IPS-20b (cell line): ENCODE results near the gene RPS6KA4.

ENCODE experiments used
- H3K27ac ChIP-seq: one replicate; pipeline ENCODE4 v1.5.1; 2013; ENCODE audit warnings: low read length
- H3K27me3 ChIP-seq: 2 replicates; pipeline ENCODE4 v1.6.1; 2013; ENCODE audit warnings: mild to moderate bottlenecking, low read length, inconsistent platforms; ENCODE audit not compliant: insufficient read depth
- H3K36me3 ChIP-seq: 2 replicates; pipeline ENCODE4 v1.6.1; 2013; ENCODE audit warnings: low read depth, mild to moderate bottlenecking, inconsistent platforms, low read length, moderate library complexity; ENCODE audit not compliant: insufficient read depth
- H3K4me1 ChIP-seq: 2 replicates; pipeline ENCODE4 v1.6.1; 2013; ENCODE audit warnings: mild to moderate bottlenecking, control low read depth, inconsistent platforms, low read length, moderate library complexity; ENCODE audit not compliant: insufficient read depth
- H3K4me3 ChIP-seq: 2 replicates; pipeline ENCODE4 v1.5.1; 2013; ENCODE audit warnings: mild to moderate bottlenecking, low read length, inconsistent platforms
- H3K9ac ChIP-seq: 2 replicates; pipeline ENCODE4 v1.6.1; 2013; ENCODE audit warnings: low read depth, mild to moderate bottlenecking, inconsistent platforms, low read length, moderate library complexity
- H3K9me3 ChIP-seq: 2 replicates; pipeline ENCODE4 v1.6.1; 2013; ENCODE audit warnings: mild to moderate bottlenecking, low read depth, low read length, inconsistent platforms; ENCODE audit not compliant: insufficient read depth

RPS6KA4 gene

DNA sequence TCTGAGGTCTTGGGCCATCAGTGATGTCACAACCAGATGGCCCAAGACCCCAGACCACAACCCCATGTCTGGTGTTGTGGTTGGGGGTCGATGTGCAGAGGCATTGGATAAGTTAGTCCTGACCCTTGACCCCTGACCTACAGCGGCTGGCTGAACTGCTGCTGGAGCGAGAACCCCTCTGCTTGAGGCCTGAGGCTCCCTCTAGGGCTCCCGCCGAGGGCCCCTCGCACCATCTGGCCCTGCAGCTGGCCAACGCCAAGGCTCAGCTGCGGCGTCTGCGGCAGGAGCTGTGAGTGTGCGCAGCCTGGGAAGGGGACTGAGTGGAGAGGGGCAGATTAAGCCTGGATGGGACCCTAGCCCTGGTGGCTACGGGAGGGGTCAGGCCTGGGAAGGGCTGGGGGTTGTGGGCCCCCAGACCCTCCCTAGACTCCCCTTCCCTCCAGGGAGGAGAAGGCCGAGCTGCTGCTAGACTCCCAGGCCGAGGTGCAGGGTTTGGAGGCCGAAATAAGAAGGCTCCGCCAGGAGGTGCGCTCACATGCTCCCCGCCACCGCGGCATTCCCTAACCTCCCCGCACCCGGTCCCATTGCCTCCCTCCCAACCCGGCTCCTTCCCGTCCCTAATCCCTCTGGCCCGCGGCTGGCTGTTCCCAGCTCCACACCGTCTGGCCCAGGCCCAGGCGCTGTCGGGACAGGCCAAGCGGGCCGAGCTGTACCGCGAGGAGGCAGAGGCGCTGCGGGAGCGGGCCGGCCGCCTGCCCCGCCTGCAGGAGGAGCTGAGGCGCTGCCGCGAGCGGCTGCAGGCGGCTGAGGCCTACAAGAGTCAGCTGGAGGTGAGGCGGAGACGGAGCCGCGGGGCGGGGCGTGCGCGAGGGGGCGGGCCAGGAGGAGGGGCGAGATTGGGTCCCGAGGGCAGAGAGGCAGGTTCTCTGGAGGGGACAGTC is 16.8 kb upstream of the RPS6KA4 start:
- H3K27ac ChIP-seq, result no peak overlapping the region
- peak overlapping the region; percentile 60; the same call in 1 of the 2 replicates for H3K4me3 ChIP-seq
- no peaks in the 10 kb centered on the region for H3K36me3 ChIP-seq
- peaks cover 5% of the 10 kb centered on the region; the same call in 1 of the 2 replicates for H3K4me1 ChIP-seq
- H3K9me3 ChIP-seq, result no peaks in the 10 kb centered on the region
- peaks cover 20% of the 10 kb centered on the region for H3K27me3 ChIP-seq
- peak overlapping the region; percentile 55; the same call in 1 of the 2 replicates for H3K9ac ChIP-seq

- Histone ChIP-seq H3K27ac (no peak overlapping the region), H3K9ac (no peak overlapping the region), H3K27me3 (peaks cover 20% of the 10 kb centered on the region), H3K4me1 (peaks cover 5% of the 10 kb centered on the region; the same call in 1 of the 2 replicates), H3K36me3 (no peaks in the 10 kb centered on the region), H3K9me3 (no peaks in the 10 kb centered on the region), H3K4me3 (peak overlapping the region; percentile 60; the same call in 1 of the 2 replicates)
Measured at GRCh38 chr11:64342869-64343745, 15.9 kb upstream of the RPS6KA4 start.

DNA sequence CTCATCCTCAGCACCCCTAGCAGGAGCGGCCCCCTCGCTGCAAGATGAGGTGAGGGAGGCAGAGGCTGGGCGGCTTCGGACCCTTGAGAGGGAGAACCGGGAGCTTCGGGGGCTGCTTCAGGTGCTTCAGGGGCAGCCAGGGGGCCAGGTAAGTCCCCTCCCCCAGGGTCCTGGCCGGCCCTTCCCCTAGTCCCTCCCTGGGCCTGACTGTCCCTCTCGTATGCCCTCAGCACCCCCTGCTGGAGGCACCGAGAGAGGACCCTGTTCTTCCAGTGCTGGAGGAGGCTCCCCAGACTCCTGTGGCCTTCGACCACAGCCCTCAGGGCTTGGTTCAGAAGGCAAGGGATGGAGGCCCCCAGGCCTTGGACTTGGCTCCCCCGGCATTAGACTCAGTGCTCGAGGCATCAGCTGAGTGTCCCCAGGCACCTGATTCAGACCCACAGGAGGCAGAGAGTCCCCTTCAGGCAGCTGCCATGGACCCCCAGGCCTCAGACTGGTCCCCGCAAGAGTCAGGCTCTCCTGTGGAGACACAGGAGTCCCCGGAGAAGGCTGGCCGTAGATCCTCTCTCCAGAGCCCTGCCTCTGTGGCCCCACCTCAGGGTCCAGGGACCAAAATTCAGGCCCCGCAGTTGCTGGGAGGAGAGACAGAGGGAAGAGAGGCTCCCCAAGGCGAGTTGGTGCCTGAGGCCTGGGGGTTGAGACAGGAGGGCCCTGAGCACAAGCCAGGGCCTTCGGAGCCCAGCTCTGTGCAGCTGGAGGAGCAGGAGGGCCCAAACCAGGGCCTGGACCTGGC is 15.0 kb upstream of the RPS6KA4 start:
- Histone ChIP-seq H3K4me1 (peaks cover 5% of the 10 kb centered on the region; the same call in 1 of the 2 replicates), H3K4me3 (no peak overlapping the region), H3K36me3 (no peaks in the 10 kb centered on the region), H3K27ac (no peak overlapping the region), H3K9ac (no peak overlapping the region), H3K27me3 (peaks cover 19% of the 10 kb centered on the region), H3K9me3 (no peaks in the 10 kb centered on the region)

DNA sequence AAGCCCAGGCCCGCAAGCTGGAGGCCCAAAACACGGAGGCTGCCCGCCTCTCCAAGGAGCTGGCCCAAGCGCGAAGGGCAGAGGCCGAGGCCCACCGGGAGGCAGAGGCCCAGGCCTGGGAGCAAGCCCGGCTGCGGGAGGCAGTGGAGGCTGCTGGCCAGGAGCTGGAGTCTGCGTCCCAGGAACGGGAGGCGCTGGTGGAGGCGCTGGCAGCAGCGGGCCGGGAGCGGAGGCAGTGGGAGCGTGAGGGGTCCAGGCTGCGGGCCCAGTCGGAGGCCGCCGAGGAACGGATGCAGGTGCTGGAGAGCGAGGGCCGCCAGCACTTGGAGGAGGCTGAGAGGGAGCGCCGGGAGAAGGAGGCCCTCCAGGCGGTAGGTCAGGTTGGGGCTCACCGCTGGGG is 14.2 kb upstream of the RPS6KA4 start:
- Histone ChIP-seq H3K4me1 (peaks cover 5% of the 10 kb centered on the region; the same call in 1 of the 2 replicates), H3K9me3 (no peaks in the 10 kb centered on the region), H3K4me3 (no peak overlapping the region), H3K36me3 (no peaks in the 10 kb centered on the region), H3K27ac (no peak overlapping the region), H3K27me3 (peaks cover 11% of the 10 kb centered on the region; the same call in 1 of the 2 replicates), H3K9ac (no peak overlapping the region)

DNA sequence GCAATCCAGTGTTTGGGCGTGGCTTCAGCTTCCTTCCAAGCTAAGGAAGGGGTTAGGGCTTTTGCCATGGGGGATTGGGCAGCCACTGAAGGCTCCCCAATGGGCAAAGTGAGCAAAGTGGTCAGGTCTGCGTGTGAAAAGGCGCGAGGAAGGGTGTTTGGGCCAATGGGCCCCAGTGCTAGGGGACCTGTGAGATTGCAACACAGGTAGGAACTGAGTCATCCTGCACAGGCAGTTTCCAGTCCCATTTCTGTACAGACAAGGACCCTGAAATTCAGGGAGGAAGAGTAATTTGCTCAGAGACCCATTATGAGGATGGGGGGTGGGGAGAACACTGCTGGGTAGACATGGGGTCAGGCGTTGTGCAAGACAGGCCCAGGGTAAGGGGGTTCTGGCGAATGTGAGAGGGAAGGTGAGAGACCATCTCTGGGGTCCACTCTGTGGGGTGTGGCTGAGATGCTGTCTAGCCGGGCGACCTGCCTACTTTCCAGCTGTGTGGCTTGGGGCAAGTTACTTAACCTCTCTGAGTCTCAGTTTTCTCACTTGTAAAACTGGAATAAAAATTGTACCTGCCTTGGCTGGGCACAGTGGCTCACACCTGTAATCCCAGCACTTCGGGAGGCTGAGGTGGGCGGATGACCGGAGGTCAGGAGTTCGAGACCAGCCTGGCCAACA is 11.6 kb upstream of the RPS6KA4 start:
- no peaks in the 10 kb centered on the region for H3K9me3 ChIP-seq
- no peaks in the 10 kb centered on the region for H3K36me3 ChIP-seq
- H3K4me1 ChIP-seq, result no peaks in the 10 kb centered on the region; the same call in 1 of the 2 replicates
- no peak overlapping the region for H3K4me3 ChIP-seq
- no peak overlapping the region for H3K9ac ChIP-seq
- H3K27me3 ChIP-seq, result no peaks in the 10 kb centered on the region
- H3K27ac ChIP-seq, result no peak overlapping the region

DNA sequence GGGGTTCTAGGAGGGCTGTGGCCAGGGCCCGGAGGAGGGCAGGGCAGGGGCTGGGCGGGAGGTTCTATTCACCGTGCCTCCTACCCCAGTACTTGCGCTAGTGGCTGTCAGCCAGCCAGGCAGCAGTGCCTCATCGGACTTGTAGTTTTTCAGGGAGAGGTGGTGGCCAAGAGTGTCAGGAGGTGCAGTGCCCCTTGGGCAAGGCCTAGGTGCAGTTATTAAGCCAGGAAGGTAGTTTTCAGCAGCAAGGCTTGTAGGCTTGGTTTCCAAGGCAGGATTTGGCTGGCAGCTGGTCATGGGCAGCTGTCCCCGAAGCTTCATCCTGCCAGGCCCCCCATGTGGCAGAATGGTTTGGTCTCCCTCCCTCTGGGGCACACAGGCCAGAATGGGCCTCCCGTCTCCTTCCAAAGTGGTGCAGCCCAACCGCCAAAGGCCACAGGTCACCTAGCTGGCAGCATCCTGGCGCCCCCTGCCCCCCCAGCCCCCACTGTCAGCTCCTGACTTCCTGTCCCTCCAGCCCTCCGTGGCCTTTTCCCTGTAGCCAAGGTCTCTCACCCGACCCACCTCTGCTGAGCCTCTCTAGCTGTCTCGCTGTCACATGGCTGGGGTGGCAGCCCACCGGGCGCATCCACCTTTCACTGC is 10.5 kb upstream of the RPS6KA4 start:
- H3K27me3 ChIP-seq, result no peaks in the 10 kb centered on the region
- H3K27ac ChIP-seq, result no peak overlapping the region
- no peak overlapping the region for H3K4me3 ChIP-seq
- H3K4me1 ChIP-seq, result no peaks in the 10 kb centered on the region
- no peak overlapping the region for H3K9ac ChIP-seq
- H3K36me3 ChIP-seq, result no peaks in the 10 kb centered on the region
- no peaks in the 10 kb centered on the region for H3K9me3 ChIP-seq

GRCh38 chr11:64349025-64349387 is 10.0 kb upstream of the RPS6KA4 start:
- H3K9me3 ChIP-seq, result no peaks in the 10 kb centered on the region
- no peaks in the 10 kb centered on the region for H3K36me3 ChIP-seq
- no peaks in the 10 kb centered on the region for H3K27me3 ChIP-seq
- H3K9ac ChIP-seq, result no peak overlapping the region
- no peak overlapping the region for H3K27ac ChIP-seq
- no peaks in the 10 kb centered on the region for H3K4me1 ChIP-seq
- no peak overlapping the region for H3K4me3 ChIP-seq

DNA sequence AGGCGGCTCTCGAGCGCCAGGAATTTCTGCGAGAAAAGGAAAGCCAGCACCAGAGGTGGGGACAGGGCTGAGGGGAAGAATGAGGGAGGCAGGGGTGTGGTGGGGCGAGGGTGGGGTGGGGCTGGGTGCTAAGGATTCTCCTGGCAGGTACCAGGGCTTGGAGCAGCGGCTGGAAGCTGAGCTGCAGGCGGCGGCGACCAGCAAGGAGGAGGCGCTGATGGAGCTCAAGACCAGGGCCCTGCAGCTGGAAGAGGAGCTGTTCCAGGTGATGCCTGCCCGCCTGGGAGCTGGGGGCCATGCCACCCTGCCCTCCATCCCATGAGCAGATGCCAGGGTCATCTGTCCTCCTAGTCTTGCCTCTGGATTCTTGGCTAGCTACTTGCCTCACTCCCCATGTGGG is 9.6 kb upstream of the RPS6KA4 start:
- Histone ChIP-seq H3K9me3 (no peaks in the 10 kb centered on the region), H3K9ac (no peak overlapping the region), H3K27me3 (no peaks in the 10 kb centered on the region), H3K4me1 (no peaks in the 10 kb centered on the region), H3K4me3 (no peak overlapping the region), H3K27ac (no peak overlapping the region), H3K36me3 (no peaks in the 10 kb centered on the region)

GRCh38 chr11:64351136-64351631 is 7.8 kb upstream of the RPS6KA4 start:
- H3K27ac ChIP-seq, result no peak overlapping the region
- peaks cover 6% of the 10 kb centered on the region; the same call in 1 of the 2 replicates for H3K4me1 ChIP-seq
- no peaks in the 10 kb centered on the region for H3K27me3 ChIP-seq

More at GRCh38 chr11:64351136-64351631, 7.8 kb upstream of the RPS6KA4 start:
- Histone ChIP-seq H3K9me3 (no peaks in the 10 kb centered on the region), H3K4me3 (no peak overlapping the region), H3K36me3 (no peaks in the 10 kb centered on the region), H3K9ac (no peak overlapping the region)
